Brain pericyte (primary cell): ENCODE data around the gene MLH1.
"Not testable (repeated sequence)": the region's sequence is repeated elsewhere in the genome, so short reads cannot be mapped to it uniquely, and the experiment has no call there.

Experiments used
- DNase-seq: peaks from one replicate; pipeline ENCODE4 v3.0.0-alpha.2; 2012; ENCODE audit warnings: low read depth, low spot score

MLH1 gene

DNA sequence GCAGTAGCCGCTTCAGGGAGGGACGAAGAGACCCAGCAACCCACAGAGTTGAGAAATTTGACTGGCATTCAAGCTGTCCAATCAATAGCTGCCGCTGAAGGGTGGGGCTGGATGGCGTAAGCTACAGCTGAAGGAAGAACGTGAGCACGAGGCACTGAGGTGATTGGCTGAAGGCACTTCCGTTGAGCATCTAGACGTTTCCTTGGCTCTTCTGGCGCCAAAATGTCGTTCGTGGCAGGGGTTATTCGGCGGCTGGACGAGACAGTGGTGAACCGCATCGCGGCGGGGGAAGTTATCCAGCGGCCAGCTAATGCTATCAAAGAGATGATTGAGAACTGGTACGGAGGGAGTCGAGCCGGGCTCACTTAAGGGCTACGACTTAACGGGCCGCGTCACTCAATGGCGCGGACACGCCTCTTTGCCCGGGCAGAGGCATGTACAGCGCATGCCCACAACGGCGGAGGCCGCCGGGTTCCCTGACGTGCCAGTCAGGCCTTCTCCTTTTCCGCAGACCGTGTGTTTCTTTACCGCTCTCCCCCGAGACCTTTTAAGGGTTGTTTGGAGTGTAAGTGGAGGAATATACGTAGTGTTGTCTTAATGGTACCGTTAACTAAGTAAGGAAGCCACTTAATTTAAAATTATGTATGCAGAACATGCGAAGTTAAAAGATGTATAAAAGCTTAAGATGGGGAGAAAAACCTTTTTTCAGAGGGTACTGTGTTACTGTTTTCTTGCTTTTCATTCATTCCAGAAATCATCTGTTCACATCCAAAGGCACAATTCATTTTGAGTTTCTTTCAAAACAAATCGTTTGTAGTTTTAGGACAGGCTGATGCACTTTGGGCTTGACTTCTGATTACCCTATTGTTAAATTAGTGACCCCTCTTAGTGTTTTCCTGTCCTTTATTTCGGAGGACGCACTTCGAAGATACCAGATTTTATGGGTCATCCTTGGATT is at the start of gene MLH1:
Gene MLH1 (plus strand): TSS at position 193 of the 958 bp plus-strand sequence. CDS start 30 bp downstream, at position 223.
- peak; percentile 100 for DNase-seq

DNA sequence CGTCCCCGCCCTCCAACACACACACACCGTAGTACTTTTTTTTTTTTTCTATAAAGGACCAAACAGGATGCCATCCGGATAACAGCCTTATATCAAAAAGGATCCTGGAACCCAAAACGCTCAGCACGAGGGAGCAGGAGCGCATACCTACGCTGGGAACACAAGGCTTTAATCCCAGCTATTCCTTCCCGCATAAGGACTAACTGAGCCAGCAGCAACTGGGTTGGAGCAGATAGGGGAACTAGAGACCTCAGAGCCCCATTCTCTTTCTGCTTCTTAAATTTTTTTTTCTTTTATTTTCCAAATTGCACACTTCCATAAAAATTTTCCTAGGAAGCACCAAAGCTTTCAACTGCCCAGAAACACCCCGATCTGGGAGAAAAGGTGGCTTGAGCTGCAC is 49.7 kb upstream of the MLH1 start:
- no peak for DNase-seq

DNA sequence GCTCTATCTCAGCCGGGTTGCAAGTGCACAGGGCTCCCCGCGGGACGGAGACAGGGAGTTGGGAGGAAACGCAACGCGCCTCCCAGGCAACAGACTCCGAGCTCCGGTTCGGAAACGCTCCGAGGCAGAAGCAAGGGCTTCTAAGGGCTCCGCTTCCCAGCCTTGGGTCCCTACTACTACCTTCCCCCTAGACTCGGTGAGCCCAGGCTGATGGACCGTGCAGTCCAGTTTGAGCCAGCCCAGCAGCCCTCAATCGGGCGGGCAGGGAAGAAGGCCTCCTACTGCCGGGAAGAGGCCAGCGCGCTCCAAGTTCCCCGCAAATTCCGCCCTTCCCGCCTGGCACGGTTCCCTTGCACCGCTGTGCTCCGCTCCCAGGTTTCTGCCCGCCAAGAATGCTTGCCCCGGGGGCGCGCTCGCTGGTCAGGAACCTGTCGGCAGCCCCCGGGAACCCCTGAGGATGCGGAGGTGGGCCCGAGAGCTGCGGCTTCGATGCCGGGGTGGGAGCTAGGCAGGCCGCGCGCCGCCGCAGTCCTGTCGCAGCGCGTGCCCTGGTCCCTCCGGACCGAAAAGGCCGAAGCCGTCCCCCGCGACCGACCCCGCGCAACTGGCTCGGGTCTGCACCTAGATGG is 49.2 kb upstream of the MLH1 start:
- peak; percentile 22 for DNase-seq

DNA sequence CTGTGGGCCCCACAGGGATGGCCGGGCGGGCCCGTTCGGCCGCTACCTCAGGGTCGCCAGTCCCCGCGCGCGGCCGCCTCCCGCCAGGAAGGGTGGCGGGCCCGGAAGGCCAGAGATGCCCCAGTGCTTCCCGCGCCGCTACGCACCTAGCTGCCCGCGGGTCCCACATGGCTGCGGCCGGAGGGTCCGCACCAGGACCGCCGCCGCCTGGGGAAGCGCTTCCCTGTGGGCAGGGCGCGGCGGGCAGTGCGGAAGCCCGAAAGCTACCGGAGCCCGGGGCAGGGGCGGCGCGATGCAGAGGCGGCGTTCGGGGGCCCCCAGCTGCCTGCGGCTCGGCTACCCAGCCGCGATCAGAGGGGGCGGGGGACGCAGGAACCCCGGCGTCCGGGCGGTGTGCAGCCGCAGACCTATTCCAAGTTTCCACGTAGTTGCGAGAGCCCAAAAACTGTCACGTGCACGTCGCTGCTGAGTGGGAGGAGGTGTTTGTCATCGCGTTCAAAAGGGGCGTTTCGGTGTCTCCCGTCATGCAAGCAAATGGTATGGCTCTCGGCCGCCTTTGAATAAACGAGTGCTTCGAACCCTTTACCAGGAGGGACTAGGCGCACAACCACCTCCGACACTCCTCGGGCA is 48.6 kb upstream of the MLH1 start, which contains the start of gene TRANK1:
Gene TRANK1 (minus strand): TSS at position 414 of the 630 bp plus-strand sequence. CDS start 245 bp downstream, at position 169.
- DNase-seq = no peak

DNA sequence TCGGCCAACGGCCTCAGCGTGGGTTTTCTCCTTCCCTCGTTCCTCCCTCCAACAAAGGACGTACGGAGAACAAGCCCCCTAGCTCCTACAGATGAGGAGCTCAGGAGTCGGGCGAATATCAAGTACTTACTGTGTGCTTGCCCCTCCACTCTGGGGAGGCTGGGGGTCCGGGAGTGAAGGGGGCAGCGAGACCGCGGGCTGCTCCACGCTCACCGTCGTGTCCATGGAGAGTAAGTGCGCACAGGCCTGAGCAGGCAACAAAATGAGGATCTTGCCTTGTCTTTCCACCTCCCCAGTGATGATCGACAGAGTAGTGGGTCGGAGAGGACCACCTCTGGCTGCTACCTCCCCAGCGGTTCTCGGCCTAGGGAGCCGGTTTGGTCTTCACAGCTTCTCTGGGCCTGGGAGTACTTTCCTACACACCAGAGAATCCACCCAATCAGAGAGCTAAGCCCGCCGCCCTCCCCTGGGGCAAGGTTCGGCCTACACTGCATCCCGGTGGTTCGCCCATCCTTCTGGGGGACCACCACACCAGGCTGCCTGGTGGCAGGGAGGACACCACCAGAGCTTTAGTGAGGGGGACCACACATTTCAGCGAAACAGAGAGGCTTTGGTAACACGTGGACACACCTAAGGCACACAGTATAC is 47.9 kb upstream of the MLH1 start:
- no peak for DNase-seq

DNA sequence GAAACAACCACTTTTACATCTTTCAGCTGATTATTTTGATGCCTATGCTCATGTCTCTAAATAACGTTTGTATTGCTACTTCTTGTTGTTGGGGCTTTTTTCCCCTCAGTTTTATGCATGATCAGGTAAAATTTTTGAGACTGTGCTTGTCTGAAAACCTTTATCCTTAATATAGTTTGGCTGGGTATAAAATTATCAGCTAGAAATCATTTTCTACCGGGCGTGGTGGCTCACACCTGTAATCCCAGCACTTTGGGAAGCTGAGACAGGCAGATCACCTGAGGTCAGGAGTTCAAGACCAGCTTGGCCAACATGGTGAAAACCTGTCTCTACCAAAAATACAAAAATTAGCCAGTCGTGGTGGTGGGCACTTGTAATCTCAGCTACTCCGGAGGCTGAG is 45.5 kb upstream of the MLH1 start:
- DNase-seq = not testable (repeated sequence)

DNA sequence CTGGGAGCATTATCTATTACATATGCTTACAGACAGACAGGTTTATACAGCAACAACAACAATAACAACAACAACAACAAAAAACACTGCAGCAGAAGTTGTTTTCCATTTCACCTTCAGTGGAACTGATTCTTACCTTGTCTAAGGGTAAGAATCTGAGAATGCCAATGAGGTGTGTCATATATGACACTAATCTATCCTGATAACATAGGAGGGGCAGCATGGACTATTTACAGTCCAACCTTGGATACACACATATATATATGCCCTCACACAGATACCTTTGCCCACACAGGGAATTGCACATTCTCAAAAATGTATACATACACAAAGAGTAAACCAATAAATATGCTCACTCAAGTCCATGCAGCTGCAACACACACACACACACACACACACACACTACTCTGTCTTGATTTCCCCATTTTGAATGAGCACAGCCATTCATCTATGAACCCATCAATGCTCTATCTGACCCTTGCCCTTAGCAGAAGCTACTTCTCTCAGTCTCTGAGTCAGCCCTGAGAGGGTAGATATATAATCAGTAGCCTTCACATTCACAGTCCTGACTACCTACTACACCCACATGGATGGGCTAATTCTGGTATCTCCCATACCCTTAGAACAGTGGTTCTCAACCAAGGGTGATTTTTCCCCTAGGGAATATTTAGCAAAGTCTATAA is 38.7 kb upstream of the MLH1 start:
- no peak for DNase-seq

DNA sequence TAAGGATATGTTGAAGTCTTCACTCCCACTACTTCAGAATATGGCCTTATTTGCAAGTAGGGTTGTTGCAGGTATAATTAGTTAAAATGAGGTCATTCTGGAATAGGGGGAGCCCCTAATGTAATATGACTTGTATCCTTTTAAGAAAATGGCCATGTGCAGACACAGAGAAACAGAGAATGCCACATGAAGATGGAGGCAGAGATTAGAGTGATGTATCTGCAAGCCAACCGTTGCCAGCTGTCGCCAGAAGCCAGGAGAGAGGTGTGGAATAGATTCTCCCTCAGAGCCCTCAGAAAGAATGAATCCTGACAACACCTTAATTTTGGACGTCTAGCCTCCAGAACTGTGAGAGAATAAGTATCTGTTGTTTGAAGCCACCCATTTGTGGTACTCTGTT is 37.2 kb upstream of the MLH1 start:
- no peak for DNase-seq

DNA sequence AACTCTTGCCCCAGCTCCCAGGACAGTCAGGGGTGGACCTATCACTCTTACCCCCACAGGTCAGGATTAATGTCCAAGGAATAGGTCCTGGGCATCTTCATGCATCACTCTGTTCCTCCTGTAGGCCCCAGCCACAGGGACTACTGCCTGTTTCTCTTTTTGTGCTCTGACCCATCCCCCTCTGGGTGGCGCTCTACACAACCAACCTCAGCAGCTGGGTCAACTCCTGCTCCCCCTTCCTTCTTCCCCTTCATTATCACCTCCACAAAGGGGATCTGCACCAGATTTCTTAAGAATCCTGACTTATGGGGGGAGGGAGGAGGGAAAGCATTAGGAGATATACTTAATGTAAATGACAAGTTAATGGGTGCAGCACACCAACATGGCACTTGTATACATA is 36.3 kb upstream of the MLH1 start:
- no peak for DNase-seq

DNA sequence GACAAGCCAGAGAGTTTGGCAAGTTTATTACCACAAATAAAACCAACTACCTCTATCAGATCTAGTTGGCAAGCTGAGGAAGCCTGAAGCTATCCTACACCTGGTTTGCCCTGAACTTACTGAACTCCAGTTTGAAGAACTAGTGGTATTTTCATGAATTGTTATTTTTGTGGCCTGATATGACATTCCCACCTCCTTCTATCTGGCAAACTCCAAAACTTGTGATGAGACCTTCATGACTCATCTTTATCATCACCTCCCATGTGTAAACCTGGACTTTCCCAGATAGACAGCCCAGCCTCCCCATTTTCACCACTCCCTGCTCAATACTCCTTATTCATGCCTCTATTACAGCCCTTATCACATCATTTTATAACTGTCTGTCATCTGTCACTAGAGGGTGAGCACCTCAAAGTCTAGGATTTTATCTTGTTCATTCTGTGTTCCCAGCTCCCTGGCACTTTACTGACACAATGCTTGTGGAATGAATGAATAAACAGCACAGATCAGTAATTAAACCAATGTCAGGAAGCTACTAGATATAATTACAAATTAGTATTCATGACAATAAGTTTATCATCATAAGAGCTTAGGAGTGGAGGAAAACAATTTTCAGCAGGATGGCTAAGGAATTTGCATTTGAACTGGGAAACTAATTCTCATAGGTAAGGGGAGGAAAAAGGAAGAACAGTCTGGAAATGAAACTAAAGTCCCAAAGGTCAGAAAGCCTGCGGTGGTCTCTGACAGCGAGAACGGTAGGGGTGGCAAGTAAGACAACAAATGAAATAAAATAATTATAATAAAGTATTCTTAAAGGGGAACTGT is 35.2 kb upstream of the MLH1 start:
- no peak for DNase-seq

DNA sequence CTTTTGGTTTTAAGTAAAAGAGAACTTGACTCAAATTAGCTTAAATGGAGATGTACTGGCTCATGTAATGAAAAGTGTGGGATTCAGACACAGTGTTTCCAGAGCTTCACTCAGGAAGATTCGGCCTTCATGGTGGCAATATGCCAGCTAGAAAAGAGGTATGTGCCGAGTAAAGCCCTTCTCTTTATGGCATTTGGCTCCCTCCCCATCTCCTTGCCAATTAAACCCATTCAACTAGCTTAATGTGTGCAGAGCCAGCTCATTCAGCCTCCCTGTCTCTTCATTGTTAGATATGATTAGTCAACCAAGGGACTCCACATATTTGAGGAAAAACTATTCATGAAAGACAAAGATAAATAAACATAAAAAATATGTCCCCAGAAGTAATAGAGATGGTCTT is 33.5 kb upstream of the MLH1 start:
- no peak for DNase-seq

DNA sequence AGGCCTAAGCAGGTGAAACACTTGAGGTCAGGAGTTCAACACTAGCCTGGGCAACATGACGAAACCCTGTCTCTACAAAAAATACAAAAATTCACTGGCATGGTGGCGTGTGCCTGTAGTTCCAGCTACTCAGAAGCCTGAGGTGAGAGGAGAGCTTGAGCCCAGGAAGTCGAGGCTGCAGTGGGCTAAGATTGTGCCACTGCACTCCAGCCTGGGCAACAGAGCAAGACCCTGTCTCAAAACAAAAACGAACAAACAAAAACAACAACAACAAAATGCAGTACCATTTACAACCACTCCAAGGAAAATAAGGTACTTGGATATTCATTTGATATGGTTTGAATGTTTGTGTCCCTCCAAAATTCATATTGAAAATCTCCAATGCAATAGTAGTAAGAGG is 32.8 kb upstream of the MLH1 start:
- no peak for DNase-seq

DNA sequence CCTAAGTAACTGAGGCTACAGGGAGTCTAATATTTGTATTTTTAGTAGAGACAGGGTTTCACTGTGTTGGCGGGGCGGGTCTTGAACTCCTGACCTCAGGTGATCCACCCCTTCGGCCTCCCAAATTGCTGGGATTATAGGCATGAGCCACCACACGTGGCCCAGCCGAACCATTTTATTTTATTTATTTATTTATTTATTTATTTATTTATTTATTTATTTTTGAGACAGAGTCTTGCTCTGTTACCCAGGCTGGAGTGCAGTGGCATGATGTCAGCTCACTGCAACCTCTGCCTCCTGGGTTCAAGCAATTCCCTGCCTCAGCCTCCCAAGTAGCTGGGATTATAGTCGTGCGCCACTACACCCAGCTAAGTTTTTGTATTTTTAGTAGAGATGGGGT is 30.3 kb upstream of the MLH1 start:
- not testable (repeated sequence) for DNase-seq

DNA sequence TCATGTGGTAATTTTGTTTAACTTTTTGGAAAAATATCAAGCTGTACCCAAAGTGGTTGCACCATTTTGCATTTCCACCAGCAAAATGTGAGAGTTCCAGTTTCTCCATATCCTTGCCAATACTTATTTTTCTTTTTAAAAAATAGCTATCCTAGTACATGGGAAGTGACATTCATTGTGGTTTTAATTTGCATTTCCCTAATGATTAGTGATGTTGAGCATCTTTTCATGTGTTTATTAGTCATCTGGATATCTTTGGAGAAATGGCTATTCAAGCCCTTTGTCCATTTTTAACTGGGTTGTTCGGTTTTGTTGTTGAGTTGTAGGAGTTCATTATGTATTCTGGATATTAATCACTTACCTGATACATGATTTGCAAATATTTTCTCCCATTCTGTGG is 29.0 kb upstream of the MLH1 start:
- DNase-seq = no peak

DNA sequence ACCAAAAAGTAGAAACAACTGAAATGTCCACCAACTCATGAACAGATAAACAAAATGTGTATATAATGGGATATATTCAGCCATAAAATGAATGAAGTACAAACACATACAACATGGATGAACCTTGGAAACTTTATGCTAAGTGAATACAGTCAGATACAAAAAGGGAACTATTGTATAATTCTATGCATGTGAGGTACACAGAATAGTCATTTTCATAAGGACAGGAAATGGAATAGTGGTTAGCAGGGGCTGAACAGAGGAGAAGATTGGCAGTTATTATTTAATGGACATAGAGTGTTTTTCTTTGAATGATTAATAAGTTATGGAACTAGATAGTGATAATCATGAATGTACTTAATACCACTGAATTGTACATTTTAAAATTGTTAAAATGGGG is 28.5 kb upstream of the MLH1 start:
- DNase-seq = no peak

DNA sequence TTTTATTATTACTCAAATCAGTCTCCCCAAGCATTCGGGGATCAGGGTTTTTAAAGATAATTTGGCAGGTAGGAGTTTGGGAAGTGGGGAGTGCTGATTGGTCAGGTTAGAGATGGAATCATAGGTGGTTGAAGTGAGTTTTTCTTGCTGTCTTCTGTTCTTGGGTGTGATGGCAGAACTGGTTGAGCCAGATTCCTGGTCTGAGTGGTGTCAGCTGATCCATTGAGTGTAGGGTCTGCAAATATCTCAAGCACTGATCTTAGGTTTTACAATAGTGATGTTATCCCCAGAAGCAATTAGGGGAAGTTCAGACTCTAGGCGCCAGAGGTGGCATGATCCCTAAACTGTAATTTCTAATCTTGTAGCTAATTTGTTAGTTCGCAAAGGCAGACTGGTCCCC is 27.9 kb upstream of the MLH1 start:
- no peak for DNase-seq

DNA sequence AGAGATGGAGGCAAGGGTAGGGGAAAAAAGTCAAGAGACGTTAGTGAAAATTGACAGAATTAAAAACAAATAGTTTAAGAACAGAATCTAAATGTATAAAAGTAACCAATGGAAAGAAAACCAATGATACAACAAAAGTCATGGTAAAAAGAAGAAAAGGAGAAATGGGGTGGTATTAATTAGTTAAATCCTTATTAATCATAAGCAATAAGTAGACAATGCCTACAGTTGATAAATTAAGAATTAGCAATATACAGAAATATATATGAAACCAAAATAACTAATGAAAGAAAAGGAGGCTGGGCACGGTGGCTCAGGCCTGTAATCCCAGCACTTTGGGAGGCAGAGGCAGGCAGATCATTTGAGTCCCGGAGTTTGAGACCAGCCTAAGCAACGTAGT is 24.2 kb upstream of the MLH1 start:
- no peak for DNase-seq

DNA sequence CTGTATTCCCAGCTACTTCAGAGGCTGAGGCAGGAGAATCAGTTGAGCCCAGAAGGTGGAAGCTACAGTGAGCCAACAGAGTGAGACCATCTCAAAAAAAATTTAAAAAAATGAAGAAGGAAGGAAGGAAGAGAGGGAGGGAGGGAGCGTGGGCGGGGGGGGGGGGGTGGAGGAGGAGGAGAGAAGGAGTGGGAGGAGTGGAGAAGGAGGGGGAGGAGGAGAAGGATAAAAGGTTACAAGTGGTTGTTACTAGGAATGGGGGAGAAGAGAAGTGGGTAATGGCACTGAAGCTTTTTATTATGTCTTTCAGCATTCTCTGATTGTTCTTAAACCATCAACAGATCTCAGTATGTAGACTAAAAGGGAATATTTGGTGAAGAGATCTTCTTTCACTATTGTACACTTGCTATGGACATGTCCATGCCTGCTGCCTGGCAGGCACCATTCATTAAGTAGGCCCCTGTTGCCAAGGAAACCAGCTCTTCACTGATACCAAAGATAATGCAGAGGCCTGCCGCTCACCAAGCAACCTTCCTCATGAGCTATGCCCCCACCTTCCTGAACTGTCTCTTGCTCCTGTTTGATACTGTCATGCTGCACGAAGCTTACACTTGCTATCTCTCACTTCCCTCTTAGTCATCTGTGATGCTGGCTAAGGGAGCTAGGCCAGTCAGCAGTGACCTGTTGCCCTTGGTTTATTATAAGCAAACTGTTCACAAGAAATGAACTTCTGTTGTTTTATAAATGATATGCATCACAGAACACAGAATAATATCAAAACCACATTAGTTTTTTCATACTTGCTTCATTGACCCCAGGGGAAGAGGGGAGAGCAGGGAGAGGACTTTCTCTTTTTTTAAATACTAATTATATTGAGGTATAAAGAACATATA is 23.5 kb upstream of the MLH1 start:
- no peak for DNase-seq

DNA sequence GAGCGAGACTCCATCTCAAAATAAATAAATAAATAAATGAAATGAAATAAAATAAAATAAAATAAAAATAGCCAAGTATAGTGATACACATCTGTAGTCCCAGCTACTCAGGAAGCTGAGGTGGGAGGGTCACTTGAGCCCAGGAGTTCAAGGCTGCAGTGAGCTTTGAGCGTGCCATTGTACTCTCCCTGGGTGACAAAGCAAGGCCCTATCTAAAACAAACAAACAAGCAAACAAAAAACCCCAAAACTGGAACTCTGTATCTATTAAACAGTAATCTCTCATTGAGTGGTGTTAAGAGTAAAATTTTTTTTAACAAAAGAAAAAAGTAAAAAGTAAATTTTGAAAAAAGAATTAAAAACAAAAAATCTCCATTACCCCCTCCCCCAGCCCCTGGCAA is 21.2 kb upstream of the MLH1 start:
- DNase-seq = no peak
